GM12874 (cell line): ENCODE data around the gene NANS.

Experiments
- TF ChIP-seq, protein P1 (sequence below): IDR thresholded peaks from 2 replicates; pipeline ENCODE4 v1.5.1; 2011; ENCODE audit warnings: low read depth, mild to moderate bottlenecking, control low read depth, low read length, moderate library complexity; ENCODE audit not compliant: insufficient read depth

Gene NANS

DNA sequence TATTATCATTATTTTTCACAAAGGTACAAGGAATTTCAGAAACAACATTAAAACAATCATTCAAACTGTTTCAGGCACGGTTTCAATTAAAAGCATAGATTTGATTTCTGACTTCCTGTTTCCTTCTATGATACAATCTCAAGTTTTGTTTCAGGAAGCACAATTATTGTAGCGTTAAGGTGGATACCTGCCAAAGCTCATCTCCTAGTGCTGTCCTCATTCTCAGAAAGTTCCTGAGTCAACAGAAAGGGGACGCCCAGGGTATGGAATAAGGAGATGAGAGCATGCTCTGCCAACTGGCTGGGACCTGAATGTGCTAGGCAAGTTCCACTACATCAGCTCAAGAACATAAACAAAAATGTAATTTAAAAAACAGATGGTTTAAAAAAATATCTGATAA lies 64.5 kb downstream of the NANS start:
- TF ChIP-seq, protein P1, sequence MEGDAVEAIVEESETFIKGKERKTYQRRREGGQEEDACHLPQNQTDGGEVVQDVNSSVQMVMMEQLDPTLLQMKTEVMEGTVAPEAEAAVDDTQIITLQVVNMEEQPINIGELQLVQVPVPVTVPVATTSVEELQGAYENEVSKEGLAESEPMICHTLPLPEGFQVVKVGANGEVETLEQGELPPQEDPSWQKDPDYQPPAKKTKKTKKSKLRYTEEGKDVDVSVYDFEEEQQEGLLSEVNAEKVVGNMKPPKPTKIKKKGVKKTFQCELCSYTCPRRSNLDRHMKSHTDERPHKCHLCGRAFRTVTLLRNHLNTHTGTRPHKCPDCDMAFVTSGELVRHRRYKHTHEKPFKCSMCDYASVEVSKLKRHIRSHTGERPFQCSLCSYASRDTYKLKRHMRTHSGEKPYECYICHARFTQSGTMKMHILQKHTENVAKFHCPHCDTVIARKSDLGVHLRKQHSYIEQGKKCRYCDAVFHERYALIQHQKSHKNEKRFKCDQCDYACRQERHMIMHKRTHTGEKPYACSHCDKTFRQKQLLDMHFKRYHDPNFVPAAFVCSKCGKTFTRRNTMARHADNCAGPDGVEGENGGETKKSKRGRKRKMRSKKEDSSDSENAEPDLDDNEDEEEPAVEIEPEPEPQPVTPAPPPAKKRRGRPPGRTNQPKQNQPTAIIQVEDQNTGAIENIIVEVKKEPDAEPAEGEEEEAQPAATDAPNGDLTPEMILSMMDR = no peak

DNA sequence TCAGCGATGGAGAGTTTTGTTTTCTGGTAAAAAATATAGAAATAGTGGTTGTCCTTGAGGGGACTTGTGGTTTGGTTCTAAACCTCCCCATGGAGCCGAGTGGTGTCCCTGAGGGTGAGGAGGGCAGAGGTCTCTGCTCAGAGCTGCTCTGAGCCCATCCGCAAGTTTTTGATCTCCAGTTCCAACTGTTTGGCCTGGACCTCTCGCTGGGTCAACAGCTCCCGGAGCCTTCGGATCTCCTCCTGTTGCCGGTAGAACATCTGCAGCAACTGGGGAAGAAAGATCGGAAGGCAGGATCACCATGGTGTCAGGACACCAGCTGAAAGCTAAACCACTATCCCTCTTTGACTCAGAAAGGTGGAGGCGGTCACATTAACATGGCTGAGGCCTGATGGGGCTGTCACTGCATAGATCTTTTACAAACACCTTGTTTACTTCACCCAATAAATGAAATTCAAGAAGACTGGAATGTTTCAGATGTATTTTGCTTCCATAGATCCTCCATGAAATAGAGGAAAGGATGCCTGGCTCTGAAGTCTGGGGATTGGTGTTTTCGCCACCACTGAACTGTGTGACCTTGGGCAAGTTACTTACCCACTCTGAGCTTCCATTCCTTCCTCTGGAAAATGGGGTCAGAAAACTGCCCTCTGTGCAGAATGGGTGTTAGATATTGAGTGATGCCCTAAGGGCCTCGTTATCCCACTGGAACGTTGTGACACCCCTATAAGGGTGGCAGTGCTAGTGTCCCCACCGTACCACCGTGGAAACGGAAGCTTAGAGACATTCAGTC lies 68.3 kb downstream of the NANS start:
- TF ChIP-seq, protein P1 = no peak

DNA sequence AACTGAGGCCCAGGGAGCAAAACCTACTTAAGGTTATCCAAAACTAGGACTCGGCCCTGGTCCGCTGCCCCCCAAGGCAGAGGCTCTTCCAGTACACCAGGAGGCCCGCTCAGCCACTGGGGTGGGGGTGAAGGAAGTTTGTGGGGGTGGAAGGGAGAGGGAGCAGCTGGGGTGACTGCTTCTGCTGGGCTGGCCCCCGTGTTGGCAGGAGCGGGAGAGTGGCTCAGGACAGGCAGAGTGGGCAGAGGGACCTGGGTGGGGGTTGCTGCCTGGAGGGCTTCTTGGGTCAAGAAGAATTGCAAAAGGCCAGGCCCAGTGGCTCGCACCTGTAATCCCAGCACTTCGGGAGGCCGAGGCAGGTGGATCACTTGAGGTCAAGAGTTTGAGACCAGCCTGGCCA lies 70.7 kb downstream of the NANS start:
- TF ChIP-seq, protein P1 = no peak

DNA sequence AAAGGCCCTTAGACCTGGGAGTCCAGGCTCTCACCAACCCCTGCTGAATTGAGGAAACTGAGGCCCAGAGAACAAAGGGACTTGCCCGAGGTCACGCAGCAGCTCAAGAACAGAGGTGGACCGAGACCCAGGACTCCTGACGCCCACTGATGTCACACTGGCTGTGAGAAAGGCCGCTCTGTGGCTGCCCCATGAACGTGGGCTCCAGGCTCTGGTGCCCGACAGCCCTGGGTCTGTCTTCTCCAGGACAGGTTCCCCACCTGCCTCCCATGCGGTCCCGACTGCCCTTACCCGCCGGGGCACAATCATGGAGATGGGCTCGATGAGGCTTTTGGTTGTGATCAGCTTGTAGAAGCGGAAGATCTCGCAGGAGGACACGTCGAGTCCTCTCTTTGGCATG lies 71.8 kb downstream of the NANS start:
- TF ChIP-seq, protein P1 = no peak

DNA sequence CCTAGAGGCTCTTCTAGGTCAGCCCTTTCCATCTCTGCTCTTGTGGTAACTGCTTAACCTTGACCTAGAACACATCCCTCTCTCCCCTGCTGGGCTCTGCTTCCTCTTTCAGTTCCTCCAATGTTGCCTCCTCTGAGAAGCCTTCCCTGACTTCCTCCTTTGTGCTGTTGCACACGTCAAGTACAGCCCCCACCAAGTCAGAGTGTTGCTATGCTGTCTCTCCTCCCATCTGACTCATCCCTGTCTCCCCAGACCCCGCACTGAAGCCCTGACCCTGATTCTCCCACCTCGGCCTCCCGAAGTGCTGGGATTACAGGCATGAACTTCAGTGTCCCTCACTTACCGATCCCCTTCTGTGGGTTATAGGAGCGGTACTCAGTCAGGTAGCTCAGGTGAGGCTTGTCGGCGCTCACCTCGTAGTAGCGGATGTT lies 72.9 kb downstream of the NANS start:
- TF ChIP-seq, protein P1 = no peak

DNA sequence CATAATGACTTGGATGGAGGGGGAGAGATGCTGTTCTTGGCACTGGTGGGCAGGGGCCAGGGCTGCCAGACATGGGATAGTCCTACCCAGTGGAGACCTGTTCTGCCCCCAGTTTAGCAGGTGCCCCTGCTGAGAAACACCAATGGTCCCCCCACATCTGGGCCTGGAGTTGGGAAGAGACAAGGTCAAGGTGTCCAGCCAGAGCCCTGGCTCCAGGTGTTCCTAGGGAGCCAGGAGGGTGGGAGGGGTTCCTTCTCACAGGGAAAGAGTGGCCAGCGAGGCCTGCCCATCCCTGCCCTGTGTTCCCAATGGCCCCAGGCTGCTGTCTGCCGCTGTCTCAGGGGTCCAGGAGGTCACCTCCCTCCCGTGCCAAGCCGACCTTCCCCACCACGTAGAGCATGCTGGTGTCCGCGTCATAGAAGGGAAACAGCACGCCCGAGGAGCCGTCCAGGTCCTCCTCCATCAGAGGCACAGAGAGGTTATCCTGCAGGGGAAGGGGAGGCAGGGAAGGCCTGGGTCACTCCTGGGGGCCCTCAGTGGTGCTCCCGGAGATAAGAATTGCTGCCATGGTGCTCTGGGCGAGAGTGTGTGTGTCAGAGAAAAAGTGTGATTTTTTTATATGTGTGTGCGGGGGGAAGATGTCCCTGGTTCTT lies 74.2 kb downstream of the NANS start:
- TF ChIP-seq, protein P1 = no peak

DNA sequence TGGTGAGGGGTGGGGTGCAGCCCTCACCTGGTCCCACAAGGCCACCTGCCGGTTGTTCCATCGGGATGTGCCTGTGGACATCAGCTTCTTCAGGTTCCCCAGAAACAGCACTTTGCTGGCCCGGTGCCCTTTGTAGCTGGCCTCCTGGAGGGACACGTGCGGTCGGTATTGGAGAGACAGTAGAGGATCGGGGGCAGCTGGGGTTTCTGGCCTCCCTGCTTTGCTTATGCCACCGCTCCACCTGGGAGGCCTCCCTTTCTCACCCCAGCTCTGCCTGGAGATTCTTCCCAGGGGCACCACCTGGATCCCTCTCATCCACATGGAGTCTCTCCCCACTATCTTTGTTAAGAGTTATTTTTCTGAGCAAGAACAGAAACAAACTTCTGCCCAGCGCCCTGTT lies 75.6 kb downstream of the NANS start:
- TF ChIP-seq, protein P1 = no peak
